SK-N-MC (cell line): Measurements from ENCODE around the gene GATC.

Experiments used
- EZH2 ChIP-seq: fragments of 200-600 bp; sonication (generic); IDR thresholded peaks from one replicate; pipeline ENCODE4 v1.6.1; 2017; ENCODE audit warnings: antibody characterized with exemption
- POLR2AphosphoS5 ChIP-seq: IDR thresholded peaks from 2 replicates; pipeline ENCODE4 v1.6.1; 2012; ENCODE audit warnings: mild to moderate bottlenecking, low read depth, low read length, borderline replicate concordance

- TF ChIP-seq POLR2AphosphoS5 (no peak), EZH2 (no peak)
Observed at GRCh38 chr12:120404271-120404670, 42.0 kb upstream of the GATC start.
